K562 treated with DMSO at 1 percent for 4 hours (cell line): Measurements from ENCODE around the gene MAP3K20. TPM values are rescaled to one million over a fixed set of nuclear protein-coding genes. Genes with fewer than 3 reads are reported as not detected.

Experiments
- total RNA-seq: library from RNA; unstranded; fragments of 300-600 nt; gene quantifications from 2 replicates; pipeline ENCODE4 v1.2.3, GENCODE V29; 2022; ENCODE audit not compliant: insufficient read depth

MAP3K20 gene
- 12.8 and 13.0 TPM in 2 replicates for total RNA-seq

DNA sequence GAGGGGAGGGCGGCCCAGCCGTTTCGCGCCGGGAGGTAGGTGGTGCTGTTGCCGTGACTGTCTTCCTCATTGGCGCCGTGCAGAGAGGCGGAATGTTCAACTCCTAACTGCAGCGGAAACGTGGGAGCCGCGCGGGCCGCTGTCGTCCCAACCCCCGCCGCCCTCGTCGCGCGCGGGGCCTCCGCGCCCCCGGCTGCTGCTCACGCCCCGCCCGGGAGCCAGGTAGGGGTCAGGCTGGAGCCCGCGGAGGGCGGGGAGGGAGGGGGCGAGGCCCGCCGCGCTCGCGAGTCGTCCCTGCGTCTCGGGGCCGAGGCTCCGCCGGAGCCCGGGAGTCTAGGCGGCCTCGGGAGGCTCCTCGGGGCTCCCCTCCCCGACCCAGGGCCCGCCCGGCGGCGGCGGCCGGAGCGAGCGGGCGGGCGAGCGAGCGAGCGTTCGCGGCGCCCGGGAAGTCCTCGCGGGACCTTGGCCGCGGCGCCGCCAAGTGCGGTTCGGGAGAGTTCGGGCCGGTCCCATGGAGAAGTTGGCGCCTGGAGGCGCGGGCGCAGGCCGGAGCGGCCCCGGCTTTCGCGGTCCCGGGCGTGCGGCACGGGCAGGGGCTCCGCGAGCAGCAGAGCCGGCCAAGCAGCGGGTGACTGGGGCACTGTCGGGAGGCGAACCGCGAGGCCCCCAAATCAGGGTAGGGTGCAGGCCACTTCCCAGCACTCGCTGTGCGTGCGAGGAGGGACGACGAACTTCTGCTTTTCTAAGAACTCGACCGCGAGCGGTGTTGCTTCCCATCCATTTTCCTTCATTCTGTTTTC lies at the start of gene MAP3K20:
Gene MAP3K20, plus strand, starts transcription at position 66 of the 800 bp plus-strand sequence. CDS start 15,186 bp downstream, outside the sequence.

